GM19455 (cell line): ENCODE results near the gene PPM1J.
"Not testable (repeated sequence)": the region's sequence is repeated elsewhere in the genome, so short reads cannot be mapped to it uniquely, and the experiment has no call there.

Experiments used
- ATAC-seq: cut with Tn5 transposase; IDR thresholded peaks from one replicate; pipeline ENCODE4 v1.9.1; 2021; ENCODE audit not compliant: unreplicated experiment

PPM1J gene

DNA sequence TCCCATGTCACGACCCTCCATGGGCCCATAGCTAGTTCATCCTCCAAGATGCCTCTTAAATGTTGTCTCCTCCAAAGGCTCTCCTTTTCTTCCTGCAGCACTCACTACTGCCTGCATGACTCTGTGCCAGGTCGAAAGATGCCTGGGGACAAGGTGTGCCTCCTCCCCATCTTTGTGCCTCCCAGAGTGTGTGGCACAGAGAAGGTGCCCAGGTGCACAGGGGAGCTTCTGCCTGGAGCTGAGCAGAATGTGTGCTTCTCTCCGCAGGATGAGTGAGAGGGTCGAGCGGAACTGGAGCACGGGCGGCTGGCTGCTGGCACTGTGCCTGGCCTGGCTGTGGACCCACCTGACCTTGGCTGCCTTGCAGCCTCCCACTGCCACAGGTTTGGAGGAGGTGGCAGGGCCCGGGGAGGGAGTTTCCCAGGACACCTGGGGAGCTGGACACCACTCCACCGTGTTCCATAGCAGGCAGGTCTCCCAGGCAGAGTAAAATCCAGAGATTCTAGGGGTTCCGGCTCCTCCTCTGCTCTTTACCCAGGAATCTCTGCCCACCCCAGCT, 6.9 kb upstream of the PPM1J start:
- ATAC-seq: no peak

DNA sequence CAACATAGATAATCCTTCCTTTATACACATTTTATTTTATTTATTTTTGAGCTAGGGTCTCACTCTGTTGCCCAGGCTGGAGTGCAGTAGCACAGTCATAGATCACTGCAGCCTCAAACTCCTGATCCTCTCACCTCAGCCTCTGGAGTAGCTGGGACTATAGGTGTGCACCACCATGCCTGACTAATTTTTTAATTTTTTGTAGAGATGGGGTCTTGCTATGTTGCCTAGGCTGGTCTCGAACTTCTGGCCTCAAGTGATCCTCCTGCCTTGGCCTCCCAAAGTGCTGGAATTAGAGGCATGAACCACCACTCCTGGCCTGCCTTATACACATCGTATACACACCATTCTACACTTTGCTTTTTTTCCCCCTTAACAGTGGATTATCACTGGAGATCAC, 6.2 kb upstream of the PPM1J start:
- not testable (repeated sequence) for ATAC-seq

DNA sequence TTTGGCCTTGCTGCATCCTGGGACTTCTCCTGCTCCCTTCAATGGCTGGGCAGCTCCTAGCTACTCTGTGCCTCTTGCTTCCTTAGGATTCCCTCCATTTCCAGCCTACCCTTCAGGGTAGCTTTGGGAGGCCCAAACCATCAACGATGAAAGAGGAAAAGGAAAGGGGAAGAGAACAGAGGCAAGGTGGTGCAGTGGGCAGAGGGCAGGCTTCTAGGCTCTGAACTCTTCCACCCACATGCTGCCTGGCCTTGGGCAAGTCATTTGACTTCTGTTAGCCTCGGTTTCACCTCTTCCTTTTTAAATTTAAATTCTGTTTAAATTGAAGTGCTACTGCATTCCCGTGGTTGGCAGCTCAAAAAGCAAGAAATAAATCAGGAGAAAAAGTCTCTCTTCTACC, 5.7 kb upstream of the PPM1J start:
- no peak for ATAC-seq

DNA sequence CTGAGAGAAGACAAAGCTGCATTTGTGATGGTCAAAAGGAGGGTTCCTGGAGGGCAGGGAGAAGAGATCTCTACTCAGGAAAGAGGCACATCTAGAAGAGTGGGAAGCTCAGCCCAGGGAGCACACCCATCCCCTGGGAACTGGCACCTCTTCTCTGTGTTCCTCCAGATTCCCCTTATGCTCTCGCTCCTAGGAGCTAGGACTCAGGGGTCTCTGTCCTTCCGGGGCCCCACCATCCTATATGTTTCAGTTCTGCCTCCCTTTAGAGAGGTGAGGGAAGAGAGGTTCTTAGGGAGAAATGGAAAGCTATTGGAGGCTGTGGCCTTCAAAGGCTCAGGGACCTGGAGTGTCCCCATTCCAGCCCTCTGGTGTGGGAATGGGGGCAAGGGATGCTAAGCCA, 4.6 kb upstream of the PPM1J start:
- ATAC-seq: no peak

- no peak for ATAC-seq
Observed at GRCh38 chr1:112718691-112719418, 3.7 kb upstream of the PPM1J start.

GRCh38 chr1:112717263-112717873, 2.2 kb upstream of the PPM1J start:
- no peak for ATAC-seq

- no peak for ATAC-seq
Observed at GRCh38 chr1:112716133-112716720, 1.1 kb upstream of the PPM1J start.

GRCh38 chr1:112714313-112715263, 544 bp downstream of the PPM1J start:
- ATAC-seq: peak; percentile 9

- no peak for ATAC-seq
Observed at GRCh38 chr1:112713466-112714312, 1.4 kb downstream of the PPM1J start.

- no peak for ATAC-seq
Observed at GRCh38 chr1:112712701-112713128, 2.4 kb downstream of the PPM1J start.

DNA sequence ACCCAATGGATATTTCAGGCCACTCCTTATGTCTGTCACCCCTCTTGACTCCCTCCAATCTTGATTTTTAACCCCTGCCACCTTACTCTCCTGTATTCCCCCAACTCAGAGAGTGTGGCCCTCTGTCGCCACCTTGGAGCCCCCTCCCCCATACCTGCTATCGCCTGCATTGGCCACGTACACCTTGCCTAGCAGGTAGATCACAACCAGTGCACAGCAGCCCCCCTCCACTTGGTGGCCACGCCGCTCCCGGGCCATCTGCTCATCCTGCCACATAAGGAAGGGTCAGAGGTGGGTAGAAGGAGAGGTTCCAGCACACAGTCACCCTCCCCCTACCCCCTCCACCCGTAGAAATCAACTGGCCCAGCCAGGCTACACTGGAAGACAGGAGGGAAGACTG, 2.9 kb downstream of the PPM1J start:
- ATAC-seq: no peak

DNA sequence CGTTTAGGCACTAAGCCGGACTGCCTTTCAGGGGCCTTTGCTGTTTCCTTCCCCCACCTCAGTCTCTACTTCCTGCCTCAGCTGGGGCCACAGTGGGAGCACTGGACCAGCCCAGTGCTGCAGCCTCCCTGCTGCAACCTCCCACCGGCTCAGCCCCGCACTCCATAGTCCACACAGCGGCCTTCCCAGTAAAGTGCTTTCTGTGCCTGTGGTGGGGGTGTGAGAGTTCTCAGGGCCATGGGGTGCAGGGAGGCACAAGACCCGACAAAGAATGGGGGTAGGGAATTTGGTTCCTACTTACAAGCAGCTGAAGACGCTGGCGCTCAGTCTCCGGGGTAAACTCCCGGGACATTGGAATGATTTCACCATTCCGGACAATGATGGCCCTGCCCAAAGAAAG, 3.5 kb downstream of the PPM1J start:
- no peak for ATAC-seq

DNA sequence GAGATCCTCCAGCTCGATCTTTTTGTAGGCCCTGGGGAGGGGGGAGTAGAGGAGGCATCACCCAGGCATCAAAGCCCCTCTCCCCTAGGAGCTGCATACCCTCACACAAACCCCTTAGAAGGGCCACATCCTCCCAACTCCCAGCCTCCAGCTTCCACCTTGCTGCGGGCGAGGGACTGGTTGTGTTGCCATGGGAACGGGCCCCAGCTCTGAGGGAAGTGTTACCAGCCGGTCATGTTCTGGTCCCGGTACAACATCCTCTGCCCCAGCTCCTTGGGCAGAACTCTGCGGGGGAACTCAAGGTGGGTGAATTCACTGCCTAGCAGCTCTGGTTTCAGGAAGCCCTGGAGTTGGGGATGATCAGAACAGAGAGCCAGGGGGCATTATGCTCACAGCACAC, 4.1 kb downstream of the PPM1J start:
- ATAC-seq: no peak

DNA sequence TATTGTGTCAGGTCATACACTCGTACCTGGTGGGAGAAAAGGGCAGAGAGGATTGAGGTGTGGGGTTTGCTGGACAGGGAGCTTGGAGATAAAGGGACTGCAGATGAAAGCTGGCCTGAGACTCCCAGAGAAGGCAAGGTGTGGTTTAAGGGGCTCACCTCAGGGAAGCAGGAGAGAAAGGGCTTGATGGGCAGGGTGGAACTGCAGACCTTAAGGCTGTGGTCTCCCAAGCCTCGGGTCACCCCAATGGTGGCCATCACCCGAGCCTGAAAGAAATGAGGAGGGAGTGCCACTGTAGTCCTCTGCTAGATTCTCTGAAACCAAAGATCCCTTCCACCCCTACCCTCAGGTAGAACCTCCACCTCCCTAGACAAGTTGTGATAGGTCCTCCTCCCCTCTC, 4.5 kb downstream of the PPM1J start:
- no peak for ATAC-seq

DNA sequence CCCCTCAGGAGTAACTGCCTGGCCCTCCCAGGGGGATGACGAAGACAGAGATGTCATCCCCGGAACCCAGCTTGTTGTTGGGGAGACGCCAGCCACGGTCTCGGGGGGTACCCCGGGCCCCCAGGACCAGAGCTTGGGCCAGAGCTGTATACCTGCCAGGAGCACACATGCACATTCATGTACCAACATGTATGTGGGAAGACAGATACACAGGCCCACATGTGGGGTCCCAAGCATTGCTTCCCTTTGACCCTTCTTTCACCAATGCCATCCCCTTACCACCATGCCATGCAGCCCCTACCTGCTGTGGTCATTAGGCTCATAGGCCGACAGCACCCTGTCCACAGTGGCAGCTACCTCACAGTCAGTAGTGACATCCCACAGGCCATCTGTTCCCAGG, 5.0 kb downstream of the PPM1J start:
- ATAC-seq: no peak

GRCh38 chr1:112708489-112708888, 6.6 kb downstream of the PPM1J start:
- ATAC-seq: no peak

GRCh38 chr1:112708002-112708448, 7.1 kb downstream of the PPM1J start:
- ATAC-seq: no peak

- ATAC-seq: peak; percentile 65
Observed at GRCh38 chr1:112707221-112708001, 7.7 kb downstream of the PPM1J start.

GRCh38 chr1:112706505-112707220, 8.5 kb downstream of the PPM1J start, which contains the start of gene RHOC:
Gene RHOC, minus strand, starts transcription at chr1:112707127. Its CDS starts 3,328 bp downstream, at chr1:112703799.
- ATAC-seq: peak; percentile 72
